ENCODE measurements around the gene SARM1. TPM values are rescaled to one million over a fixed set of nuclear protein-coding genes. Genes with fewer than 3 reads are reported as not detected.

SARM1 gene
- total and polyA plus RNA-seq, 8 donors, result 14.2 to 22.1 (median 17.3) TPM

- Histone ChIP-seq H3K36me3 (peaks cover 0 to 29% (median 8%) of the 10 kb centered on the region in 3 donors), H3K27me3 (no peaks in the 10 kb centered on the region), H3K4me3 (no peak overlapping the region), H3K27ac (peak overlapping the region in 2 of 4 donors; percentile 26 to 27), H3K4me1 (peaks cover 3 to 33% (median 25%) of the 10 kb centered on the region in 3 donors), H3K9me3 (no peaks in the 10 kb centered on the region)
- 40 to 48% methylated on average over 6 of the region's 6 CpGs for WGBS, 2 donors
- DNase-seq (peak in 4 of 6 donors; percentile 56 to 71 (median 68)), FAIRE-seq (no peak), ATAC-seq (peak in 1 of 4 donors; percentile 1)
- intact Hi-C loops (cut with DNase I), result no loop called here
- TF ChIP-seq, protein P1, sequence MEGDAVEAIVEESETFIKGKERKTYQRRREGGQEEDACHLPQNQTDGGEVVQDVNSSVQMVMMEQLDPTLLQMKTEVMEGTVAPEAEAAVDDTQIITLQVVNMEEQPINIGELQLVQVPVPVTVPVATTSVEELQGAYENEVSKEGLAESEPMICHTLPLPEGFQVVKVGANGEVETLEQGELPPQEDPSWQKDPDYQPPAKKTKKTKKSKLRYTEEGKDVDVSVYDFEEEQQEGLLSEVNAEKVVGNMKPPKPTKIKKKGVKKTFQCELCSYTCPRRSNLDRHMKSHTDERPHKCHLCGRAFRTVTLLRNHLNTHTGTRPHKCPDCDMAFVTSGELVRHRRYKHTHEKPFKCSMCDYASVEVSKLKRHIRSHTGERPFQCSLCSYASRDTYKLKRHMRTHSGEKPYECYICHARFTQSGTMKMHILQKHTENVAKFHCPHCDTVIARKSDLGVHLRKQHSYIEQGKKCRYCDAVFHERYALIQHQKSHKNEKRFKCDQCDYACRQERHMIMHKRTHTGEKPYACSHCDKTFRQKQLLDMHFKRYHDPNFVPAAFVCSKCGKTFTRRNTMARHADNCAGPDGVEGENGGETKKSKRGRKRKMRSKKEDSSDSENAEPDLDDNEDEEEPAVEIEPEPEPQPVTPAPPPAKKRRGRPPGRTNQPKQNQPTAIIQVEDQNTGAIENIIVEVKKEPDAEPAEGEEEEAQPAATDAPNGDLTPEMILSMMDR (IDR thresholded peaks at IDR 0.05), result no peak
These were observed 39.5 kb upstream of the SARM1 start for GRCh38 chr17:28331891-28332420.

GRCh38 chr17:28333083-28333746, 38.3 kb upstream of the SARM1 start:
- DNase-seq, result no peak

GRCh38 chr17:28334171-28334570, 37.3 kb upstream of the SARM1 start:
- 26 to 28% methylated on average over 6 of the region's 6 CpGs for WGBS, 2 donors
- no peaks in the 10 kb centered on the region for H3K27me3 ChIP-seq
- no peak for ATAC-seq
- H3K4me3 ChIP-seq, result peak overlapping the region; percentile 63 to 94 (median 84)
- H3K4me1 ChIP-seq, result peaks cover 12 to 45% (median 35%) of the 10 kb centered on the region in 3 donors
- H3K36me3 ChIP-seq, result peaks cover 0 to 8% (median 5%) of the 10 kb centered on the region in 3 donors
- no peaks in the 10 kb centered on the region for H3K9me3 ChIP-seq
- TF ChIP-seq, protein P1 (IDR thresholded peaks at IDR 0.05), result no peak
- peak overlapping the region; percentile 82 to 98 (median 92) for H3K27ac ChIP-seq
- intact Hi-C loops (cut with DNase I), result no loop called here
- FAIRE-seq, result no peak
- DNase-seq, result no peak

More at GRCh38 chr17:28333083-28333746, 38.3 kb upstream of the SARM1 start:
- Histone ChIP-seq H3K27me3 (no peaks in the 10 kb centered on the region), H3K4me3 (peak overlapping the region in 2 of 4 donors; percentile 88 to 94), H3K36me3 (peaks cover 0 to 16% (median 8%) of the 10 kb centered on the region in 3 donors), H3K4me1 (peaks cover 12 to 42% (median 32%) of the 10 kb centered on the region in 3 donors), H3K27ac (peak overlapping the region in 2 of 4 donors; percentile 97 to 98), H3K9me3 (no peaks in the 10 kb centered on the region)
- ATAC-seq, result no peak
- intact Hi-C loops (cut with DNase I), result no loop called here
- WGBS, 2 donors, result 32 to 41% methylated on average over 1 of the region's 1 CpG
- TF ChIP-seq, protein P1 (IDR thresholded peaks at IDR 0.05), result no peak
- no peak for FAIRE-seq

DNA sequence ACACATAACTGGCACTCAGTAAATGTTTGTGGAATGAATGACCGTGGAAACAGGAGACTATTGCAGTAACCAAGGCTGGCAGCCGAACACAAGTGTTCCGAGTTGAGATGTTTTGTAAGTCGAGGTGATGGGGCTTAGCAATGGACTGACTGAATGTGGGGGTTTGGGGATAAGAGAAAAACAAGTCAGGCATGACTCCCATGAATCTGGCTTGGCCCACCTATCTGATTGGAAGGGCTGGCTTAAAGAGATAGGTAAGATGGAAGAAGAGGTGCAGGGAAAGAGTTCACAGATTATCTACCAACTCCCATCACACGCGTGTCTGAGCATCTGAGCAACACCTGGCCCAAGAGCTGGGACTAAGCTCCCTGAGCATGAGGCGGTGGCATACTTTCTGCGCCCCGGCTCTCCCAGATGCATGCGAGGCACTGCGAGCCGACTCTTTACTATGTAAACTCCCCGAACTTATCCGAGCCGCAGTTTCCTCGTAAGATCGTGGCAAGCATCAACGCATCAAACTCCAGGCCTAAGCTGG, 36.8 kb upstream of the SARM1 start:
- H3K4me3 ChIP-seq, result peak overlapping the region; percentile 63 to 94 (median 84)
- peak overlapping the region; percentile 82 to 98 (median 92) for H3K27ac ChIP-seq
- FAIRE-seq, result no peak
- H3K9me3 ChIP-seq, result no peaks in the 10 kb centered on the region
- intact Hi-C loops (cut with DNase I), result no loop called here
- 2 to 5% methylated on average over 18 of the region's 18 CpGs for WGBS, 2 donors
- no peak for DNase-seq
- ATAC-seq, result peak in 1 of 4 donors; percentile 1
- H3K4me1 ChIP-seq, result peaks cover 12 to 45% (median 35%) of the 10 kb centered on the region in 3 donors
- H3K36me3 ChIP-seq, result peaks cover 0 to 4% (median 0%) of the 10 kb centered on the region in 3 donors
- H3K27me3 ChIP-seq, result no peaks in the 10 kb centered on the region
- TF ChIP-seq, protein P1 (IDR thresholded peaks at IDR 0.05), result no peak

Measured in pancreas (tissue), 10 donors.